H9 (cell line): ENCODE measurements around the gene KRTAP1-3. TPM values are rescaled to one million over a fixed set of nuclear protein-coding genes. Genes with fewer than 3 reads are reported as not detected.

Experiments used
- DNase-seq: peaks from one replicate; pipeline ENCODE4 v3.0.0-alpha.2; 2017
- H2AFZ ChIP-seq: one replicate; pipeline ENCODE4 v1.6.1; 2013; ENCODE audit warnings: mild to moderate bottlenecking, low read length, control low read depth, moderate library complexity
- H2AK5ac ChIP-seq: 2 replicates; pipeline ENCODE4 v1.6.1; 2013; ENCODE audit warnings: low read length, control low read depth, mixed read lengths; ENCODE audit not compliant: insufficient read length
- H2BK120ac ChIP-seq: one replicate; pipeline ENCODE4 v1.6.1; 2013; ENCODE audit warnings: low read depth, mild to moderate bottlenecking, low read length, control low read depth, inconsistent platforms; ENCODE audit not compliant: poor library complexity, severe bottlenecking
- H2BK12ac ChIP-seq: 2 replicates; pipeline ENCODE4 v1.6.1; 2013; ENCODE audit warnings: low read length, control low read depth, mixed read lengths, low read depth; ENCODE audit not compliant: insufficient read length
- H2BK15ac ChIP-seq: 2 replicates; pipeline ENCODE4 v1.6.1; 2013; ENCODE audit warnings: low read depth, low read length, control low read depth
- H2BK20ac ChIP-seq: one replicate; pipeline ENCODE4 v1.6.1; 2013; ENCODE audit warnings: low read depth, mild to moderate bottlenecking, low read length, control low read depth, inconsistent platforms; ENCODE audit not compliant: poor library complexity, severe bottlenecking
- H2BK5ac ChIP-seq: 2 replicates; pipeline ENCODE4 v1.6.1; 2013; ENCODE audit warnings: low read length, control low read depth, mixed read lengths; ENCODE audit not compliant: insufficient read length
- H3K14ac ChIP-seq: 2 replicates; pipeline ENCODE4 v1.6.1; 2013; ENCODE audit warnings: low read length, control low read depth; ENCODE audit not compliant: insufficient read depth
- H3K18ac ChIP-seq: 2 replicates; pipeline ENCODE4 v1.6.1; 2013; ENCODE audit warnings: low read depth, mild to moderate bottlenecking, mixed read lengths, low read length, control low read depth; ENCODE audit not compliant: insufficient read length
- H3K23ac ChIP-seq: 2 replicates; pipeline ENCODE4 v1.6.1; 2013; ENCODE audit warnings: low read length, control low read depth, mixed read lengths, low read depth; ENCODE audit not compliant: insufficient read length
- H3K23me2 ChIP-seq: 2 replicates; pipeline ENCODE4 v1.6.1; 2013; ENCODE audit warnings: low read depth, mild to moderate bottlenecking, mixed read lengths, low read length, control low read depth; ENCODE audit not compliant: insufficient read length, poor library complexity, severe bottlenecking
- H3K27ac ChIP-seq: 2 replicates; pipeline ENCODE4 v1.5.1; 2013; ENCODE audit warnings: low read length, control low read depth, mixed read lengths, low read depth; ENCODE audit not compliant: insufficient read length
- H3K27me3 ChIP-seq: 2 replicates; pipeline ENCODE4 v1.6.1; 2013; ENCODE audit warnings: low read length, control low read depth, inconsistent platforms; ENCODE audit not compliant: insufficient read depth
- H3K4ac ChIP-seq: 2 replicates; pipeline ENCODE4 v1.6.1; 2013; ENCODE audit warnings: low read depth, mild to moderate bottlenecking, control low read depth, inconsistent platforms, low read length, moderate library complexity
- H3K4me1 ChIP-seq: 2 replicates; pipeline ENCODE4 v1.6.1; 2013; ENCODE audit warnings: low read length, control low read depth, inconsistent platforms; ENCODE audit not compliant: insufficient read depth
- H3K4me2 ChIP-seq: 2 replicates; pipeline ENCODE4 v1.6.1; 2013; ENCODE audit warnings: low read length, control low read depth, mixed read lengths; ENCODE audit not compliant: insufficient read length, insufficient read depth
- H3K56ac ChIP-seq: 2 replicates; pipeline ENCODE4 v1.6.1; 2013; ENCODE audit warnings: low read depth, mild to moderate bottlenecking, mixed read lengths, low read length, control low read depth; ENCODE audit not compliant: insufficient read length
- H3K79me1 ChIP-seq: 2 replicates; pipeline ENCODE4 v1.6.1; 2013; ENCODE audit warnings: low read depth, mild to moderate bottlenecking, moderate library complexity, low read length, control low read depth, inconsistent platforms; ENCODE audit not compliant: insufficient read depth, poor library complexity, severe bottlenecking
- H3K79me2 ChIP-seq: 2 replicates; pipeline ENCODE4 v1.6.1; 2013; ENCODE audit warnings: low read length, control low read depth, inconsistent platforms; ENCODE audit not compliant: insufficient read depth
- H3K9ac ChIP-seq: 2 replicates; pipeline ENCODE4 v1.6.1; 2013; ENCODE audit warnings: low read length, control low read depth, mixed read lengths; ENCODE audit not compliant: insufficient read length; ENCODE audit errors: extremely low read depth
- H3K9me3 ChIP-seq: one replicate; pipeline ENCODE4 v1.6.1; 2013; ENCODE audit warnings: low read depth, low read length, inconsistent platforms; ENCODE audit not compliant: control insufficient read depth
- H3T11ph ChIP-seq: one replicate; pipeline ENCODE4 v1.6.1; 2013; ENCODE audit warnings: mild to moderate bottlenecking, low read length, control low read depth, inconsistent platforms
- H4K20me1 ChIP-seq: one replicate; pipeline ENCODE4 v1.6.1; 2013; ENCODE audit not compliant: control insufficient read depth, insufficient read length, insufficient read depth
- H4K5ac ChIP-seq: 2 replicates; pipeline ENCODE4 v1.6.1; 2013; ENCODE audit warnings: low read depth, mild to moderate bottlenecking, mixed read lengths, low read length, control low read depth; ENCODE audit not compliant: insufficient read length
- H4K8ac ChIP-seq: replicated peaks from 2 replicates; pipeline ENCODE4 v1.6.1; 2013; ENCODE audit warnings: low read length, control low read depth, mixed read lengths, low read depth; ENCODE audit not compliant: insufficient read length
- H4K91ac ChIP-seq: 2 replicates; pipeline ENCODE4 v1.6.1; 2013; ENCODE audit warnings: low read depth, mild to moderate bottlenecking, moderate library complexity, mixed read lengths, low read length, control low read depth; ENCODE audit not compliant: insufficient read length
- H3K27ac Mint-ChIP-seq, 3 experiments: 2 replicates in 2 of 3; 3 replicates in 1 of 3; pipeline ENCODE4 v1.8.0; 2020 to 2021; ENCODE audit warnings: mixed read lengths in 3 of 3, mild to moderate bottlenecking in 1 of 3, moderate library complexity in 1 of 3
- H3K27me3 Mint-ChIP-seq: 2 replicates; pipeline ENCODE4 v1.8.0; 2021; ENCODE audit warnings: low read depth, mild to moderate bottlenecking, moderate library complexity, mixed read lengths
- H3K36me3 Mint-ChIP-seq, 3 experiments: 2 replicates in 2 of 3; 3 replicates in 1 of 3; pipeline ENCODE4 v1.8.0; 2020 to 2021; ENCODE audit warnings: low read depth in 3 of 3, mixed read lengths in 3 of 3; ENCODE audit not compliant: insufficient read depth in 1 of 3
- H3K4me1 Mint-ChIP-seq, 2 experiments: 2 replicates each; pipeline ENCODE4 v1.8.0; 2020; ENCODE audit warnings: mixed read lengths in 2 of 2
- H3K4me3 Mint-ChIP-seq, 2 experiments: 2 replicates in 1 of 2; 3 replicates in 1 of 2; pipeline ENCODE4 v1.8.0; 2020 to 2021; ENCODE audit warnings: mild to moderate bottlenecking in 2 of 2, mixed read lengths in 2 of 2, moderate library complexity in 1 of 2
- H3K9me3 Mint-ChIP-seq, 2 experiments: 2 replicates in 1 of 2; 3 replicates in 1 of 2; pipeline ENCODE4 v1.8.0; 2020; ENCODE audit warnings: mild to moderate bottlenecking in 2 of 2, mixed read lengths in 2 of 2, moderate library complexity in 1 of 2
- CTCF ChIP-seq: fragments of 200-600 bp; sonication (generic); conservative IDR thresholded peaks from 3 replicates; pipeline ENCODE4 v1.8.0; 2021; ENCODE audit warnings: antibody characterized with exemption, mild to moderate bottlenecking
- WGBS: extraction: QIAGEN DNeasy Blood & Tissue Kit; methylation state at CpG from one replicate; pipeline ENCODE4 v1.1.7; 2013; ENCODE audit warnings: missing lambda C conversion rate, low lambda C conversion rate, mixed read lengths; ENCODE audit not compliant: insufficient read length; ENCODE audit errors: extremely low coverage; 5-methylcytosine and 5-hydroxymethylcytosine counted together
- total RNA-seq: library from RNA; stranded (reverse); gene quantifications from 2 replicates; pipeline ENCODE4 v1.2.1, GENCODE V29; 2021

The KRTAP1-3 gene
- total RNA-seq, 1 experiment from 2014 or later: not detected

DNA sequence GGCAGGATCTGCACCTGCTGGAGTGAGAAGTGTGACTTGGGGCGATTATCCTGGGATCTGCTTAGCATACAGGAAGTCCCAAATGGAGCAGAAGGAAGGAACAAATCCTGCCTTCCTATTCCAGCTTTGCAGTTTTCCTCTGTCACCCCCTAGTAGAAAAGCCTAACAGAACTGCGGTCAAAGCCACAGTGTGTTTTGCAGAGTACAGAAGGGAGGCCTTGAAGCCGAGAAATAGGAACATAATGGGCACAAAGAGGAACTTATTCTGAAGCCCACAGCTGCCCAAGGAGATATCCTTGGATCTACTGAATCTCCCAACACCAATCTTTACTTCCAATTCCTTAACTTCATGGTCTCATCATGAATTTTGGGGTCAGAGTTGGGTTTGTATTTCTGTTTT is 16.1 kb downstream of the KRTAP1-3 start:
- no peak for DNase-seq
- Histone ChIP-seq H3K9ac (no peak overlapping the region), H3K4me2 (no peak overlapping the region), H3T11ph (no peak overlapping the region), H3K23ac (no peak overlapping the region), H3K27me3 (no peaks in the 10 kb centered on the region), H3K9me3 (no peaks in the 10 kb centered on the region), H2BK120ac (no peak overlapping the region), H2BK5ac (no peak overlapping the region), H3K23me2 (no peaks in the 10 kb centered on the region), H2AK5ac (no peak overlapping the region), H3K56ac (no peak overlapping the region), H3K14ac (no peak overlapping the region), H4K5ac (no peak overlapping the region), H2AFZ (no peak overlapping the region), H4K20me1 (no peaks in the 10 kb centered on the region), H3K4me1 (no peaks in the 10 kb centered on the region), H3K79me2 (no peaks in the 10 kb centered on the region), H3K4ac (no peak overlapping the region), H2BK15ac (no peak overlapping the region), H3K18ac (no peak overlapping the region), H2BK20ac (no peak overlapping the region), H3K27ac (no peak overlapping the region), H2BK12ac (no peak overlapping the region), H4K8ac (no peak overlapping the region), H3K79me1 (no peaks in the 10 kb centered on the region), H4K91ac (no peak overlapping the region)
- Mint-ChIP-seq H3K27ac (no peak overlapping the region), H3K4me1 (peaks cover 0 to 2% of the 10 kb centered on the region in 2 experiments; a peak in 1 of 4 replicates), H3K27me3 (no peaks in the 10 kb centered on the region), H3K36me3 (no peaks in the 10 kb centered on the region), H3K4me3 (no peak overlapping the region), H3K9me3 (peaks cover 0 to 3% of the 10 kb centered on the region in 2 experiments; a peak in 1 of 5 replicates)
- TF ChIP-seq CTCF: no peak
- no CpG with 5 or more reads among the region's 3 CpGs for WGBS
